T-helper 22 cell (primary cell): ENCODE results near the gene PRTN3.
"Not testable (repeated sequence)": the region's sequence is repeated elsewhere in the genome, so short reads cannot be mapped to it uniquely, and the experiment has no call there.

Experiments used
- DNase-seq: peaks from one replicate; pipeline ENCODE4 v3.0.0-alpha.2; 2020; ENCODE audit warnings: low read depth

PRTN3 gene

GRCh38 chr19:845707-846521, 5.1 kb downstream of the PRTN3 start:
- no peak for DNase-seq

- no peak for DNase-seq
These were observed 7.7 kb downstream of the PRTN3 start for GRCh38 chr19:848386-848921.

GRCh38 chr19:849195-849594, 8.4 kb downstream of the PRTN3 start:
- not testable (repeated sequence) for DNase-seq

- DNase-seq, result no peak
These were observed 9.6 kb downstream of the PRTN3 start for GRCh38 chr19:850221-850978.

- DNase-seq, result no peak
These were observed 10.2 kb downstream of the PRTN3 start for GRCh38 chr19:850979-851335.

- no peak for DNase-seq
These were observed 11.6 kb downstream of the PRTN3 start, which contains the start of gene ELANE for GRCh38 chr19:852136-853013. TSS of gene ELANE (plus strand) at chr19:852303. CDS start at chr19:852329, 26 bp downstream.

- no peak for DNase-seq
These were observed 12.3 kb downstream of the PRTN3 start for GRCh38 chr19:853014-853585.

GRCh38 chr19:853614-854220, 12.9 kb downstream of the PRTN3 start:
- DNase-seq, result not testable (repeated sequence)

- no peak for DNase-seq
These were observed 13.8 kb downstream of the PRTN3 start for GRCh38 chr19:854549-854948.

GRCh38 chr19:855142-855541, 14.3 kb downstream of the PRTN3 start:
- DNase-seq, result no peak

GRCh38 chr19:855566-856120, 14.8 kb downstream of the PRTN3 start:
- no peak for DNase-seq

GRCh38 chr19:858284-858683, 17.5 kb downstream of the PRTN3 start:
- no peak for DNase-seq

GRCh38 chr19:858868-859843, 18.4 kb downstream of the PRTN3 start, which contains the start of gene CFD:
TSS of gene CFD (plus strand) at chr19:859664. CDS start at chr19:859690, 26 bp downstream.
- no peak for DNase-seq

GRCh38 chr19:861141-861755, 20.4 kb downstream of the PRTN3 start:
- no peak for DNase-seq

- peak; percentile 57 for DNase-seq
These were observed 21.2 kb downstream of the PRTN3 start for GRCh38 chr19:861756-862580.

- peak; percentile 69 for DNase-seq
These were observed 21.9 kb downstream of the PRTN3 start for GRCh38 chr19:862581-863314.

GRCh38 chr19:863315-863620, 22.5 kb downstream of the PRTN3 start:
- DNase-seq, result no peak
